CMK (cell line): Measurements from ENCODE around the gene SCNN1B.
"Not testable (repeated sequence)": the region's sequence is repeated elsewhere in the genome, so short reads cannot be mapped to it uniquely, and the experiment has no call there.

Experiments
- DNase-seq: peaks from one replicate; pipeline ENCODE4 v3.0.0-alpha.2; 2010; ENCODE audit warnings: low read depth

SCNN1B gene

GRCh38 chr16:23288726-23289512 is 13.2 kb upstream of the SCNN1B start:
- no peak for DNase-seq

- no peak for DNase-seq
Measured at GRCh38 chr16:23290189-23291062, 11.7 kb upstream of the SCNN1B start.

GRCh38 chr16:23293016-23293415 is 9.1 kb upstream of the SCNN1B start:
- no peak for DNase-seq

GRCh38 chr16:23294260-23294659 is 7.8 kb upstream of the SCNN1B start:
- no peak for DNase-seq

- peak; percentile 12 for DNase-seq
Measured at GRCh38 chr16:23296994-23297393, 5.1 kb upstream of the SCNN1B start.

- no peak for DNase-seq
Measured at GRCh38 chr16:23298290-23298915, 3.7 kb upstream of the SCNN1B start.

- DNase-seq, result not testable (repeated sequence)
Measured at GRCh38 chr16:23299815-23300214, 2.3 kb upstream of the SCNN1B start.

GRCh38 chr16:23301251-23302044 is 654 bp upstream of the SCNN1B start:
- DNase-seq, result no peak

- DNase-seq, result no peak
Measured at GRCh38 chr16:23303685-23304084, 1.6 kb downstream of the SCNN1B start.

- no peak for DNase-seq
Measured at GRCh38 chr16:23304620-23305019, 2.5 kb downstream of the SCNN1B start.

- no peak for DNase-seq
Measured at GRCh38 chr16:23306199-23307100, 4.3 kb downstream of the SCNN1B start.

GRCh38 chr16:23310217-23310616 is 8.1 kb downstream of the SCNN1B start:
- no peak for DNase-seq

GRCh38 chr16:23310744-23311143 is 8.6 kb downstream of the SCNN1B start:
- no peak for DNase-seq

GRCh38 chr16:23316232-23316631 is 14.1 kb downstream of the SCNN1B start:
- no peak for DNase-seq

- DNase-seq, result no peak
Measured at GRCh38 chr16:23316634-23317265, 14.6 kb downstream of the SCNN1B start.

GRCh38 chr16:23317266-23317661 is 15.2 kb downstream of the SCNN1B start:
- no peak for DNase-seq

GRCh38 chr16:23317751-23318150 is 15.6 kb downstream of the SCNN1B start:
- no peak for DNase-seq

- no peak for DNase-seq
Measured at GRCh38 chr16:23318639-23319038, 16.5 kb downstream of the SCNN1B start.

- no peak for DNase-seq
Measured at GRCh38 chr16:23319861-23320615, 17.9 kb downstream of the SCNN1B start.

GRCh38 chr16:23320693-23321092 is 18.6 kb downstream of the SCNN1B start:
- DNase-seq, result no peak
